HFF-Myc (cell line): ENCODE results near the gene ACAN.

Experiments
- DNase-seq: peaks from one replicate; pipeline ENCODE4 v3.0.0-alpha.2; 2011; ENCODE audit warnings: low read depth; ENCODE audit errors: extremely low read depth
- H3K4me3 ChIP-seq: replicated peaks from 2 replicates; pipeline ENCODE4 v1.5.1; 2011; ENCODE audit warnings: low read depth, mild to moderate bottlenecking, control low read depth, low read length
- TF ChIP-seq, protein P1 (sequence below): IDR thresholded peaks from 2 replicates; pipeline ENCODE4 v1.5.1; 2012; ENCODE audit warnings: mild to moderate bottlenecking, low read depth, low read length, control low read depth; ENCODE audit errors: missing control alignments

ACAN gene

DNA sequence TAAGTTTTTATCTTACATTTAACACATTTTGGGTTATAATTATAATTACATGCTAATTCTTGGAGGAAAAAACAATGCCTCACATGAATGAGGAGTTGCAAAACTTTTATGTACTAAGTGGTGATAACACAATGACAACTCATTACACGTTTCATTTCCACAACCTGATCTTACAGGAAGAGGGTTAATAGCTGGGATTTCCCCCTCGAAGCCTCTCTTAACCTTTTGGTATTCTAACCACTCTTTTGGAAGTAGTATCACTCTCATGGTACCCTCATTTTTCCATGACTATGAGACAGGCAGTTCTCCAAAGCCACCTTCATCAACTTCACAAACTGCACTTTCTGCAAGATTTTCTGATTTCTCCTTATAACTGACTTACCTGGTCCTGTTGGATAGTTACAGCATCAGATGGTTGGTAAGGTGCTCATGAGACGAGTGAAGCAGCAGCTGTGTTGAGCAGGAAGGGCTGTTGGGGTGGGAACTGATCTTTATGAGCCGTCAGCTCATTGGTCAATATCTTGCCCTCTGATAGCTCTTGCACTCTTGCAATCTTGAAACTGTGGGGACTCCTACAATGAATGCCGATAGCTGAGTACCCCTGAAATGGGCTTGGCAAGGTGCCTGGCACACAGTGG, 41.6 kb downstream of the ACAN start:
- no peak for DNase-seq
- TF ChIP-seq, protein P1, sequence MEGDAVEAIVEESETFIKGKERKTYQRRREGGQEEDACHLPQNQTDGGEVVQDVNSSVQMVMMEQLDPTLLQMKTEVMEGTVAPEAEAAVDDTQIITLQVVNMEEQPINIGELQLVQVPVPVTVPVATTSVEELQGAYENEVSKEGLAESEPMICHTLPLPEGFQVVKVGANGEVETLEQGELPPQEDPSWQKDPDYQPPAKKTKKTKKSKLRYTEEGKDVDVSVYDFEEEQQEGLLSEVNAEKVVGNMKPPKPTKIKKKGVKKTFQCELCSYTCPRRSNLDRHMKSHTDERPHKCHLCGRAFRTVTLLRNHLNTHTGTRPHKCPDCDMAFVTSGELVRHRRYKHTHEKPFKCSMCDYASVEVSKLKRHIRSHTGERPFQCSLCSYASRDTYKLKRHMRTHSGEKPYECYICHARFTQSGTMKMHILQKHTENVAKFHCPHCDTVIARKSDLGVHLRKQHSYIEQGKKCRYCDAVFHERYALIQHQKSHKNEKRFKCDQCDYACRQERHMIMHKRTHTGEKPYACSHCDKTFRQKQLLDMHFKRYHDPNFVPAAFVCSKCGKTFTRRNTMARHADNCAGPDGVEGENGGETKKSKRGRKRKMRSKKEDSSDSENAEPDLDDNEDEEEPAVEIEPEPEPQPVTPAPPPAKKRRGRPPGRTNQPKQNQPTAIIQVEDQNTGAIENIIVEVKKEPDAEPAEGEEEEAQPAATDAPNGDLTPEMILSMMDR = no peak
- H3K4me3 ChIP-seq = no peak overlapping the region

DNA sequence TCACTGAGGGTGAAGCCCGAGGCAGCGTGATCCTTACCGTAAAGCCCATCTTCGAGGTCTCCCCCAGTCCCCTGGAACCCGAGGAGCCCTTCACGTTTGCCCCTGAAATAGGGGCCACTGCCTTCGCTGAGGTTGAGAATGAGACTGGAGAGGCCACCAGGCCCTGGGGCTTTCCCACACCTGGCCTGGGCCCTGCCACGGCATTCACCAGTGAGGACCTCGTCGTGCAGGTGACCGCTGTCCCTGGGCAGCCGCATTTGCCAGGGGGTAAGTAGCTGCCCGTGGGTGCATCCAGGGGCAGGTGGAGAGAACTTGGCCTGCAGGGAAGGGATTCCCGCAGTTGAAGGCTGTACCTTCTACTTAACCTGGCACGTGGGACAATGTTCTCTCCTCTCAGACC, 42.4 kb downstream of the ACAN start:
- TF ChIP-seq, protein P1 = no peak
- no peak for DNase-seq
- H3K4me3 ChIP-seq = no peak overlapping the region

DNA sequence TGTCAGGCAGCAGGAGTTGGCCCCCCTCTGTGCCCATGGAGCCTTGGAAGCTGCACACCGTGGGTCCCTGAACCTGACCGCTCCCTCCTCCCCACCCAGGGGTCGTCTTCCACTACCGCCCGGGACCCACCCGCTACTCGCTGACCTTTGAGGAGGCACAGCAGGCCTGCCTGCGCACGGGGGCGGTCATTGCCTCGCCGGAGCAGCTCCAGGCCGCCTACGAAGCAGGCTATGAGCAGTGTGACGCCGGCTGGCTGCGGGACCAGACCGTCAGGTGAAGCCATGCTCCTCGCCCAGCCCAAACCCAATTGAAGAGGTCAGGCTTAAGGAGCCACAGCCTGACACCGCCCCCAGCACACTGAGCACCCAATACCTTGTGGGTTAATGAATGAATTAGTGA, 43.9 kb downstream of the ACAN start:
- TF ChIP-seq, protein P1 = no peak
- no peak overlapping the region for H3K4me3 ChIP-seq
- no peak for DNase-seq

DNA sequence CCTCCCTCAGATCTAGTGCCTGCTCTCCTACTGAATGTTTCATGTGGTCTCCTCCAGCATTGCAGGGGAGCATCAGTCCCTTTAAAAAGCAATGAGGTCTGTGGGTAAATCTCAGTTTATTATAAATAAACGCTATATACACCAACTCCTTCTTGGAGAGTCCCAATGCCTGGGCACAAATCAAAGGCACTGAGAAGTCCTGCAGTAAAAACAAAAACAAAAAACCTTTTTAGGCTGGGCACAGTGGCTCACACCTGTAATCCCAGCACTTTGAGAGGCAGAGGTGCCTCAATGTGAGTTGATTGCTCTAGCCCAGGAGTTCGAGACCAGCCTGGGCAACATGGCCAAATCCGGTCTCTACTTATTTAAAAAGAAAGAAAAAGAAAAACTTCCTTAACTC, 45.0 kb downstream of the ACAN start:
- no peak overlapping the region for H3K4me3 ChIP-seq
- no peak for DNase-seq
- TF ChIP-seq, protein P1 = no peak

GRCh38 chr15:88849376-88850072, 46.3 kb downstream of the ACAN start:
- no peak for DNase-seq
- TF ChIP-seq, protein P1 = no peak
- no peak overlapping the region for H3K4me3 ChIP-seq

GRCh38 chr15:88852476-88852875, 49.2 kb downstream of the ACAN start:
- TF ChIP-seq, protein P1 = no peak
- no peak overlapping the region for H3K4me3 ChIP-seq
- no peak for DNase-seq
